Astrocyte of the spinal cord (primary cell): Measurements from ENCODE around the gene MIEF2.
"Not testable (repeated sequence)": the region's sequence is repeated elsewhere in the genome, so short reads cannot be mapped to it uniquely, and the experiment has no call there.

ENCODE experiments used
- DNase-seq: peaks from one replicate; pipeline ENCODE4 v3.0.0; 2011; ENCODE audit warnings: low read depth, low spot score
- H3K4me3 ChIP-seq: 2 replicates; pipeline ENCODE4 v1.5.1; 2011; ENCODE audit warnings: low read depth, mild to moderate bottlenecking, low read length, moderate library complexity
- CTCF ChIP-seq: IDR thresholded peaks from 2 replicates; pipeline ENCODE4 v1.5.1; 2012; ENCODE audit warnings: low read depth, mild to moderate bottlenecking, low read length, inconsistent platforms
- in situ Hi-C: cut with HindIII; loops from 2 replicates; pipeline ENCODE4 v1.10.0; 2017; ENCODE audit warnings: low sequenced_read_pairs

Gene MIEF2

GRCh38 chr17:18260332-18261145, at the start of gene MIEF2:
MIEF2 (plus strand) TSS chr17:18260662; CDS start chr17:18262721, 2,059 bp downstream.
- TF ChIP-seq CTCF, result no peak
- in situ Hi-C loops, result no loop called here
- peak within 1 kb of the TSS; percentile 76 for H3K4me3 ChIP-seq
- peak; percentile 94 for DNase-seq

- in situ Hi-C loops, result no loop called here
- DNase-seq, result no peak
- TF ChIP-seq CTCF, result no peak
- no peak overlapping the region for H3K4me3 ChIP-seq
Measured at GRCh38 chr17:18213666-18214270, 46.7 kb upstream of the MIEF2 start.

- H3K4me3 ChIP-seq, DNase-seq: not testable (repeated sequence)
Measured at GRCh38 chr17:18216906-18217305, 43.6 kb upstream of the MIEF2 start.

GRCh38 chr17:18217412-18218015, 42.9 kb upstream of the MIEF2 start:
- H3K4me3 ChIP-seq, result no peak overlapping the region
- peak; percentile 99 for TF ChIP-seq CTCF
- DNase-seq, result peak; percentile 47
- in situ Hi-C loops, result no loop called here

More at GRCh38 chr17:18216906-18217305, 43.6 kb upstream of the MIEF2 start:
- in situ Hi-C loops, result not testable (repeated sequence)

GRCh38 chr17:18218756-18219415, 41.6 kb upstream of the MIEF2 start:
- peak; percentile 53 for DNase-seq

GRCh38 chr17:18224053-18224386, 36.4 kb upstream of the MIEF2 start:
- no peak for TF ChIP-seq CTCF
- H3K4me3 ChIP-seq, result no peak overlapping the region
- in situ Hi-C loops, result no loop called here
- DNase-seq, result no peak

More at GRCh38 chr17:18218756-18219415, 41.6 kb upstream of the MIEF2 start:
- in situ Hi-C loops, result no loop called here
- H3K4me3 ChIP-seq, result no peak overlapping the region
- TF ChIP-seq CTCF, result no peak
